Pons (tissue), 1 donor: ENCODE data around the gene FSTL1.

Experiments
- DNase-seq: peaks from one replicate; pipeline ENCODE4 v3.0.0-alpha.2; 2016; ENCODE audit warnings: low spot score

FSTL1 gene

GRCh38 chr3:120353463-120353862 is 97.3 kb downstream of the FSTL1 start:
- DNase-seq, result no peak

GRCh38 chr3:120352017-120352416 is 98.8 kb downstream of the FSTL1 start:
- DNase-seq, result no peak

- DNase-seq, result peak; percentile 62
Observed at GRCh38 chr3:120350401-120350941, 100.3 kb downstream of the FSTL1 start.

- no peak for DNase-seq
Observed at GRCh38 chr3:120349855-120350125, 101.0 kb downstream of the FSTL1 start.

GRCh38 chr3:120348991-120349854 is 101.6 kb downstream of the FSTL1 start, which contains the start of gene LRRC58:
TSS of gene LRRC58 (minus strand) at chr3:120349354. CDS start at chr3:120349243, 111 bp downstream.
- peak; percentile 87 for DNase-seq

GRCh38 chr3:120348065-120348990 is 102.5 kb downstream of the FSTL1 start:
- DNase-seq, result peak; percentile 36

GRCh38 chr3:120344349-120344748 is 106.4 kb downstream of the FSTL1 start:
- DNase-seq, result no peak
